ENCODE results near the gene IFNK.

Gene IFNK

GRCh38 chr9:27573634-27574590 is 49.8 kb downstream of the IFNK start:
- DNase-seq (ENCODE audit: low spot score): peak; percentile 99

All from pons (tissue), 1 donor.